SK-N-SH (cell line): ENCODE results near the gene CYP8B1. TPM values are rescaled to one million over a fixed set of nuclear protein-coding genes. Genes with fewer than 3 reads are reported as not detected.

Source experiments
- CTCF ChIA-PET: fragments of 300-600, 350-600 bp; formaldehyde crosslinking; extraction: SDS; loops from one replicate; lab custom pipeline; 2021; lab: Yijun Ruan, JAX
- POLR2A ChIA-PET: fragments of 350-600 bp; sonication (Branson Sonifier 250); formaldehyde crosslinking; extraction: SDS; loops from one replicate; lab custom pipeline; 2020; ENCODE audit warnings: antibody characterized with exemption, inconsistent platforms; lab: Yijun Ruan, JAX
- DNase-seq: peaks from one replicate; pipeline ENCODE4 v3.0.0; 2012
- H2AFZ ChIP-seq: fragments of 200-600 bp; sonication (generic); 2 replicates; pipeline ENCODE4 v1.8.1; 2016; ENCODE audit warnings: antibody characterized with exemption, mild to moderate bottlenecking, low read depth
- H3F3A ChIP-seq: fragments of 200-600 bp; sonication (generic); replicated peaks from 2 replicates; pipeline ENCODE3; 2016; ENCODE audit warnings: antibody characterized with exemption, mild to moderate bottlenecking; ENCODE audit not compliant: insufficient read depth
- H3K27ac ChIP-seq, 2 experiments: fragments of 200-500 bp in 1 of 2; fragments of 200-600 bp in 1 of 2; sonication (Bioruptor generic) in 1 of 2; sonication (generic), shearing (Covaris generic) in 1 of 2; 2 replicates each; pipeline versions ENCODE4 v1.5.1 to v1.6.1; 2014 to 2016; ENCODE audit warnings: low read depth in 2 of 2, inconsistent platforms in 1 of 2, low read length in 1 of 2, mild to moderate bottlenecking in 1 of 2, mixed read lengths in 1 of 2
- H3K27me3 ChIP-seq: fragments of 200-600 bp; sonication (generic), shearing (Covaris generic); 2 replicates; pipeline ENCODE4 v1.6.1; 2016; ENCODE audit warnings: mixed run types; ENCODE audit not compliant: insufficient read depth
- H3K36me3 ChIP-seq, 2 experiments: fragments of 200-500 bp in 1 of 2; fragments of 200-600 bp in 1 of 2; sonication (Bioruptor generic) in 1 of 2; sonication (generic) in 1 of 2; replicated peaks in 1 of 2; 2 replicates each; pipeline versions ENCODE3 to v1.5.1; 2014 to 2016; ENCODE audit warnings: low read length in 1 of 2, mild to moderate bottlenecking in 1 of 2; ENCODE audit not compliant: insufficient read depth in 2 of 2, control insufficient read depth in 1 of 2
- H3K4me1 ChIP-seq, 2 experiments: fragments of 200-500 bp in 1 of 2; fragments of 200-600 bp in 1 of 2; sonication (Bioruptor generic) in 1 of 2; sonication (generic), shearing (Covaris generic) in 1 of 2; 2 replicates each; pipeline versions ENCODE4 v1.5.1 to v1.6.1; 2014 to 2016; ENCODE audit warnings: low read depth in 1 of 2, low read length in 1 of 2, mixed run types in 1 of 2; ENCODE audit not compliant: insufficient read depth in 2 of 2, control insufficient read depth in 1 of 2
- H3K4me2 ChIP-seq: fragments of 200-600 bp; sonication (generic), shearing (Covaris generic); 2 replicates; pipeline ENCODE4 v1.6.1; 2017; ENCODE audit warnings: mixed run types
- H3K4me3 ChIP-seq, 2 experiments: fragments of 200-500 bp in 1 of 2; fragments of 200-600 bp in 1 of 2; sonication (Bioruptor generic) in 1 of 2; sonication (generic), shearing (Covaris generic) in 1 of 2; 2 replicates each; pipeline versions ENCODE4 v1.5.1 to v1.8.1; 2014 to 2016; ENCODE audit warnings: low read depth in 2 of 2, inconsistent platforms in 1 of 2, low read length in 1 of 2, mild to moderate bottlenecking in 1 of 2, mixed read lengths in 1 of 2, moderate library complexity in 1 of 2
- H3K79me2 ChIP-seq: fragments of 200-600 bp; sonication (generic); 2 replicates; pipeline ENCODE4 v1.8.1; 2017; ENCODE audit warnings: mild to moderate bottlenecking; ENCODE audit not compliant: insufficient read depth
- H3K9ac ChIP-seq: fragments of 200-600 bp; sonication (generic); 2 replicates; pipeline ENCODE4 v1.6.1; 2017; ENCODE audit warnings: mixed run types
- H3K9me2 ChIP-seq: fragments of 200-600 bp; sonication (generic); 2 replicates; pipeline ENCODE4 v1.6.1; 2017; ENCODE audit warnings: mixed run types
- H3K9me3 ChIP-seq: fragments of 200-600 bp; sonication (generic); 2 replicates; pipeline ENCODE4 v1.6.1; 2017; ENCODE audit warnings: mixed run types, mild to moderate bottlenecking, moderate library complexity
- H4K20me1 ChIP-seq: fragments of 200-600 bp; sonication (generic); 2 replicates; pipeline ENCODE4 v1.6.1; 2017; ENCODE audit warnings: mild to moderate bottlenecking, mixed run types; ENCODE audit not compliant: insufficient read depth
- CHD2 ChIP-seq: fragments of 150-350 bp; IDR thresholded peaks from 2 replicates; pipeline ENCODE4 v1.6.1; 2018; ENCODE audit warnings: low read length; ENCODE audit not compliant: partially characterized antibody
- CTCF ChIP-seq: fragments of 200-600 bp; sonication (generic); IDR thresholded peaks from 2 replicates; pipeline ENCODE4 v1.6.1; 2017; ENCODE audit warnings: antibody characterized with exemption, mild to moderate bottlenecking, moderate library complexity
- FOSL2 ChIP-seq: IDR thresholded peaks from 2 replicates; pipeline ENCODE4 v1.4.0; 2012; ENCODE audit warnings: low read depth, mild to moderate bottlenecking, moderate library complexity, borderline replicate concordance
- GATA2 ChIP-seq: sonication (generic); formaldehyde crosslinking; IDR thresholded peaks from 2 replicates; pipeline ENCODE4 v1.5.0; 2020; ENCODE audit warnings: mild to moderate bottlenecking, missing genetic modification reagents
- IRF3 ChIP-seq: fragments of 150-350 bp; IDR thresholded peaks from 2 replicates; pipeline ENCODE4 v1.6.1; 2016; ENCODE audit warnings: mild to moderate bottlenecking, low read depth, low read length
- MEF2A ChIP-seq: IDR thresholded peaks from 2 replicates; pipeline ENCODE4 v1.4.0; 2012; ENCODE audit warnings: low read depth, borderline replicate concordance
- RAD21 ChIP-seq: IDR thresholded peaks from 2 replicates; pipeline ENCODE4 v1.6.1; 2012; ENCODE audit warnings: mild to moderate bottlenecking, low read length
- REST ChIP-seq: IDR thresholded peaks from 2 replicates; pipeline ENCODE4 v1.6.1; 2012; ENCODE audit warnings: mild to moderate bottlenecking, low read depth, low read length, moderate library complexity
- SMC3 ChIP-seq: IDR thresholded peaks from 2 replicates; pipeline ENCODE4 v1.6.1; 2012; ENCODE audit warnings: low read depth, low read length, improper control_type of control experiment
- USF1 ChIP-seq: IDR thresholded peaks from 2 replicates; pipeline ENCODE4 v1.4.0; 2012; ENCODE audit warnings: low read depth, borderline replicate concordance
- WGBS: methylation state at CpG from one replicate; pipeline ENCODE4 v1.1.6; 2017; ENCODE audit warnings: low lambda C conversion rate; 5-methylcytosine and 5-hydroxymethylcytosine counted together
- polyA plus RNA-seq, 3 experiments: library from polyadenylated mRNA; depleted of rRNA; stranded (reverse); fragments of >200 nt; gene quantifications; 2 replicates each; pipeline ENCODE4 v1.2.3, GENCODE V29; 2012

Gene CYP8B1
- polyA plus RNA-seq, 1 of the 3 experiments (the other 2 are of a cell fraction), result not detected

GRCh38 chr3:42839616-42840015, 36.1 kb downstream of the CYP8B1 start:
- POLR2A ChIA-PET, result interaction anchor here (0.6 to 1.2 kb wide), 3 partner anchors 36 to 583 kb away, joined by 3 read pairs; no protein-coding TSS in a partner anchor
- TF ChIP-seq FOSL2 (no peak), SMC3 (peak; percentile 71), REST (no peak), USF1 (no peak), RAD21 (peak; percentile 79), CTCF (peak; percentile 73), CHD2 (no peak), IRF3 (no peak), MEF2A (no peak), GATA2 (CRISPR knock-in tag) (no peak)
- TF ChIP-seq, all 33 proteins: peak for 3
- H3K9me2 ChIP-seq, result no peaks in the 10 kb centered on the region
- H3K27me3 ChIP-seq, result no peaks in the 10 kb centered on the region
- H3K79me2 ChIP-seq, result no peaks in the 10 kb centered on the region
- H4K20me1 ChIP-seq, result no peaks in the 10 kb centered on the region
- H3K9ac ChIP-seq, result no peak overlapping the region
- no peaks in the 10 kb centered on the region for H3K36me3 ChIP-seq
- no peak overlapping the region for H3K27ac ChIP-seq
- peak overlapping the region; percentile 2 to 49 for H3K4me3 ChIP-seq
- DNase-seq, result peak; percentile 66
- peak overlapping the region; percentile 90 for H2AFZ ChIP-seq
- H3K9me3 ChIP-seq, result no peaks in the 10 kb centered on the region
- H3F3A ChIP-seq, result no peaks in the 10 kb centered on the region
- no peaks in the 10 kb centered on the region for H3K4me1 ChIP-seq
- WGBS, result 5% methylated on average over 7 of the region's 7 CpGs
- CTCF ChIA-PET, result interaction anchor here (0.5 to 4.8 kb wide), 36 partner anchors 9 to 287 kb away, joined by 3 to 51 read pairs (median 6); partner anchors contain the start of genes ACKR2, CYP8B1, HIGD1A and SEC22C
- peak overlapping the region; percentile 71 for H3K4me2 ChIP-seq
